ENCODE data around the gene SLC34A3. TPM values are rescaled to one million over a fixed set of nuclear protein-coding genes. Genes with fewer than 3 reads are reported as not detected.

Gene SLC34A3
- total and polyA plus RNA-seq, 2 of the 8 experiments (the other 6 are each of a cell fraction or from before 2014, with no cell fraction given): 0.08 TPM; not detected in 1

GRCh38 chr9:137262909-137263285 lies 32.2 kb downstream of the SLC34A3 start:
- Histone ChIP-seq H2AK5ac (ENCODE audit: low read depth, low read length) (no peak overlapping the region), H2AFZ (ENCODE audit: low read length) (no peak overlapping the region), H2BK12ac (ENCODE audit: low read depth, low read length) (no peak overlapping the region), H3K18ac (ENCODE audit: extremely low read depth, low read length) (no peak overlapping the region), H2BK120ac (replicated peaks; ENCODE audit: low read depth, low read length) (no peak overlapping the region), H3K4me3 (ENCODE audit: extremely low read depth in 1 of 4, insufficient read depth in 2 of 4, low read depth in 3 of 4, low read length in 4 of 4) (no peak overlapping the region), H3K79me2 (ENCODE audit: control insufficient read depth in 1 of 2, insufficient read depth in 2 of 2, low read length in 2 of 2) (no peaks in the 10 kb centered on the region), H3K79me1 (ENCODE audit: low read depth, low read length) (no peaks in the 10 kb centered on the region), H3K4me1 (replicated peaks in 1 of 4; ENCODE audit: control insufficient read depth in 3 of 4, insufficient read depth in 4 of 4, low read length in 3 of 4) (no peaks in the 10 kb centered on the region), H2BK15ac (ENCODE audit: low read length) (no peak overlapping the region), H3K36me3 (ENCODE audit: control insufficient read depth in 2 of 4, insufficient read depth in 4 of 4, low read length in 3 of 4) (peaks cover 9 to 34% (median 26%) of the 10 kb centered on the region in 4 experiments), H3K27ac (ENCODE audit: low read depth, low read length) (no peak overlapping the region), H3K56ac (replicated peaks; ENCODE audit: insufficient read length, low read depth, low read length) (no peak overlapping the region), H2BK20ac (ENCODE audit: low read length) (no peak overlapping the region), H3K4me2 (ENCODE audit: insufficient read depth in 1 of 2, low read depth in 2 of 2, low read length in 2 of 2) (no peak overlapping the region), H3K23ac (ENCODE audit: insufficient read length) (no peak overlapping the region), H3K9me3 (ENCODE audit: insufficient read depth in 2 of 2, low read depth in 1 of 2, low read length in 1 of 2) (no peaks in the 10 kb centered on the region), H3K23me2 (ENCODE audit: low read depth, low read length) (no peaks in the 10 kb centered on the region), H4K5ac (ENCODE audit: insufficient read length, low read depth, low read length) (no peak overlapping the region), H2BK5ac (ENCODE audit: low read depth, low read length) (peak overlapping the region; percentile 73), H4K91ac (replicated peaks; ENCODE audit: insufficient read length, low read length) (no peak overlapping the region), H3K27me3 (replicated peaks in 1 of 4; ENCODE audit: control insufficient read depth in 3 of 4, extremely low read depth in 1 of 4, insufficient read depth in 3 of 4, low read length in 3 of 4) (no peaks in the 10 kb centered on the region), H3K9ac (replicated peaks in 1 of 4; ENCODE audit: extremely low read depth in 1 of 4, low read depth in 3 of 4, low read length in 3 of 4) (no peak overlapping the region), H3K14ac (ENCODE audit: insufficient read length) (no peak overlapping the region), H4K8ac (ENCODE audit: extremely low read depth, insufficient read depth, low read length) (no peak overlapping the region; the same call in 1 of the 2 replicates), H4K20me1 (replicated peaks in 1 of 2; ENCODE audit: control insufficient read depth in 1 of 2, insufficient read depth in 2 of 2, low read length in 2 of 2) (peaks cover 0 to 9% of the 10 kb centered on the region in 2 experiments), H3K4ac (replicated peaks; ENCODE audit: insufficient read length, low read depth, low read length) (no peak overlapping the region)
- TF ChIP-seq RFX5 (IDR thresholded peaks at IDR 0.05; ENCODE audit: borderline replicate concordance, low read depth, low read length) (no peak), SUZ12 (IDR thresholded peaks at IDR 0.05; ENCODE audit: low read length) (no peak), KDM5A (IDR thresholded peaks at IDR 0.05; ENCODE audit: low read length) (no peak), HDAC2 (IDR thresholded peaks at IDR 0.05; ENCODE audit: borderline replicate concordance in 1 of 2, low read depth in 2 of 2, low read length in 2 of 2) (no peak), RNF2 (IDR thresholded peaks at IDR 0.05; ENCODE audit: borderline replicate concordance, low read depth, low read length, missing control alignments, poor library complexity, severe bottlenecking) (no peak), EZH2 (IDR thresholded peaks at IDR 0.05; ENCODE audit: low read depth, low read length, severe bottlenecking) (no peak), CREB1 (IDR thresholded peaks at IDR 0.05) (no peak), TCF12 (IDR thresholded peaks at IDR 0.05; ENCODE audit: low read depth, low read length) (no peak), SAP30 (IDR thresholded peaks at IDR 0.05; ENCODE audit: insufficient read depth, insufficient replicate concordance, low read length) (no peak), POU5F1 (IDR thresholded peaks at IDR 0.05; ENCODE audit: low read depth, low read length) (no peak)
- WGBS, 2 experiments (ENCODE audit: extremely low coverage in 1 of 2, insufficient coverage in 1 of 2, insufficient read length in 1 of 2, insufficient replicate concordance in 2 of 2, low coverage in 1 of 2, low lambda C conversion rate in 2 of 2, missing lambda C conversion rate in 1 of 2): 92% methylated on average over 24 of the region's 24 CpGs; no CpG with 5 or more reads in 1 of the 2 experiments
- FAIRE-seq (no peak), DNase-seq (ENCODE audit: low read depth in 1 of 2, low spot score in 2 of 2) (no peak)
- ChIA-PET CTCF (ENCODE audit: partially characterized antibody) (interaction anchor here (1.0 to 5.3 kb wide), 5 partner anchors 10 to 26 kb away, joined by 3 to 29 read pairs (median 8); a partner anchor contains a TSS), POLR2A (ENCODE audit: partially characterized antibody) (interaction anchor here (1.6 to 69.9 kb wide), 3 partner anchors 6 to 28 kb away, joined by 3 to 1462 read pairs (median 1462); partner anchors contain the start of genes CYSRT1, NDOR1, NELFB and RNF208)

Data from H1 (cell line).